ENCODE data around the gene SRGAP1. TPM values are rescaled to one million over a fixed set of nuclear protein-coding genes. Genes with fewer than 3 reads are reported as not detected.

SRGAP1 gene
- total and polyA plus RNA-seq, 2 of the 8 experiments (the other 6 are each of a cell fraction or from before 2014, with no cell fraction given): 3.2 to 7.3 TPM

GRCh38 chr12:64080319-64081007 lies 236.0 kb downstream of the SRGAP1 start:
- Histone ChIP-seq H3K18ac (ENCODE audit: extremely low read depth, low read length) (no peak overlapping the region), H3K56ac (replicated peaks; ENCODE audit: insufficient read length, low read depth, low read length) (no peak overlapping the region), H4K91ac (replicated peaks; ENCODE audit: insufficient read length, low read length) (no peak overlapping the region), H2AFZ (ENCODE audit: low read length) (no peak overlapping the region), H3K27ac (ENCODE audit: low read depth, low read length) (no peak overlapping the region), H2BK12ac (ENCODE audit: low read depth, low read length) (no peak overlapping the region), H3K23me2 (ENCODE audit: low read depth, low read length) (no peaks in the 10 kb centered on the region), H2BK120ac (replicated peaks; ENCODE audit: low read depth, low read length) (no peak overlapping the region), H3K27me3 (replicated peaks in 1 of 4; ENCODE audit: control insufficient read depth in 3 of 4, extremely low read depth in 1 of 4, insufficient read depth in 3 of 4, low read length in 3 of 4) (peaks cover 0 to 1% (median 0%) of the 10 kb centered on the region in 4 experiments; a peak in 1 of 7 replicates), H3K4ac (replicated peaks; ENCODE audit: insufficient read length, low read depth, low read length) (no peak overlapping the region), H4K20me1 (replicated peaks in 1 of 2; ENCODE audit: control insufficient read depth in 1 of 2, insufficient read depth in 2 of 2, low read length in 2 of 2) (no peaks in the 10 kb centered on the region), H3K23ac (ENCODE audit: insufficient read length) (no peak overlapping the region), H3K4me3 (ENCODE audit: extremely low read depth in 1 of 4, insufficient read depth in 2 of 4, low read depth in 3 of 4, low read length in 4 of 4) (no peak overlapping the region), H2BK5ac (ENCODE audit: low read depth, low read length) (no peak overlapping the region), H2BK15ac (ENCODE audit: low read length) (no peak overlapping the region), H3K4me1 (replicated peaks in 1 of 4; ENCODE audit: control insufficient read depth in 3 of 4, insufficient read depth in 4 of 4, low read length in 3 of 4) (peaks cover 0 to 4% (median 0%) of the 10 kb centered on the region in 4 experiments; a peak in 2 of 7 replicates), H3K14ac (ENCODE audit: insufficient read length) (no peak overlapping the region), H3K9ac (replicated peaks in 1 of 4; ENCODE audit: extremely low read depth in 1 of 4, low read depth in 3 of 4, low read length in 3 of 4) (no peak overlapping the region), H3K36me3 (ENCODE audit: control insufficient read depth in 2 of 4, insufficient read depth in 4 of 4, low read length in 3 of 4) (no peaks in the 10 kb centered on the region), H3K79me2 (ENCODE audit: control insufficient read depth in 1 of 2, insufficient read depth in 2 of 2, low read length in 2 of 2) (no peaks in the 10 kb centered on the region), H3K4me2 (ENCODE audit: insufficient read depth in 1 of 2, low read depth in 2 of 2, low read length in 2 of 2) (no peak overlapping the region), H3K9me3 (ENCODE audit: insufficient read depth in 2 of 2, low read depth in 1 of 2, low read length in 1 of 2) (peaks cover under 1 to 3% of the 10 kb centered on the region in 2 experiments; a peak in 2 of 4 replicates), H2BK20ac (ENCODE audit: low read length) (no peak overlapping the region), H4K5ac (ENCODE audit: insufficient read length, low read depth, low read length) (no peak overlapping the region), H2AK5ac (ENCODE audit: low read depth, low read length) (no peak overlapping the region), H3K79me1 (ENCODE audit: low read depth, low read length) (no peaks in the 10 kb centered on the region), H4K8ac (ENCODE audit: extremely low read depth, insufficient read depth, low read length) (no peak overlapping the region)
- POLR2A ChIA-PET (ENCODE audit: partially characterized antibody): no interaction called here
- whole genome bisulfite sequencing, 2 experiments (ENCODE audit: extremely low coverage in 1 of 2, insufficient coverage in 1 of 2, insufficient read length in 1 of 2, insufficient replicate concordance in 2 of 2, low coverage in 1 of 2, low lambda C conversion rate in 2 of 2, missing lambda C conversion rate in 1 of 2): 81% methylated on average over 7 of the region's 7 CpGs; no CpG with 5 or more reads in 1 of the 2 experiments
- no peak for DNase-seq (ENCODE audit: low read depth in 1 of 2, low spot score in 2 of 2)
- TF ChIP-seq HDAC6 (IDR thresholded peaks at IDR 0.05; ENCODE audit: low read depth, low read length) (no peak), SP1 (IDR thresholded peaks at IDR 0.05; ENCODE audit: low read depth, low read length) (0 out of 2 replicates have a peak, but pooled peaks have one; percentile 42)
- FAIRE-seq: no peak
- CTCF ChIA-PET (ENCODE audit: partially characterized antibody): no interaction called here
